Measurements from ENCODE around the gene SLK. TPM values are rescaled to one million over a fixed set of nuclear protein-coding genes. Genes with fewer than 3 reads are reported as not detected.

The SLK gene
- total RNA-seq, 4 donors from 2014 or later = 62.2 to 74.7 (median 68.0) TPM

DNA sequence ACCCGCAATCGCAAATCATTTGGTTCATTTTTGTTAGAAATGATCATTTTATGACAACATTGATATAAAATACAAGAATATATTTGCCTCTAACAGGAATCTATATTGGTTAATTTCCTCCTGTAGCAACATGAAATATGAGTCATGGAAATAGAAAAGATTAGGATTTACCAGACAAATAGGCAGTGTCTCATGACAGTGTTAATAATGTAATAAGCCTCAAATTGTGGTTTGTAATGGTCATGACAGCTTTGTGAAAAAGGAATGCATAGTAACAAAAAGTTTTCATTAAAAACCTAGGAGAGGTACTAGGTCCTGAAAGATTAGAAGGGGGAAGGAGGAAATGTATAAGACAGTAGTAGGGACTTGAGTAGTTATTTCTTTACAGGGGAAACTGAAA, 7.9 kb upstream of the SLK start:
- no peak for DNase-seq (ENCODE audit: low spot score in 2 of 2)
- TF ChIP-seq, protein P1, sequence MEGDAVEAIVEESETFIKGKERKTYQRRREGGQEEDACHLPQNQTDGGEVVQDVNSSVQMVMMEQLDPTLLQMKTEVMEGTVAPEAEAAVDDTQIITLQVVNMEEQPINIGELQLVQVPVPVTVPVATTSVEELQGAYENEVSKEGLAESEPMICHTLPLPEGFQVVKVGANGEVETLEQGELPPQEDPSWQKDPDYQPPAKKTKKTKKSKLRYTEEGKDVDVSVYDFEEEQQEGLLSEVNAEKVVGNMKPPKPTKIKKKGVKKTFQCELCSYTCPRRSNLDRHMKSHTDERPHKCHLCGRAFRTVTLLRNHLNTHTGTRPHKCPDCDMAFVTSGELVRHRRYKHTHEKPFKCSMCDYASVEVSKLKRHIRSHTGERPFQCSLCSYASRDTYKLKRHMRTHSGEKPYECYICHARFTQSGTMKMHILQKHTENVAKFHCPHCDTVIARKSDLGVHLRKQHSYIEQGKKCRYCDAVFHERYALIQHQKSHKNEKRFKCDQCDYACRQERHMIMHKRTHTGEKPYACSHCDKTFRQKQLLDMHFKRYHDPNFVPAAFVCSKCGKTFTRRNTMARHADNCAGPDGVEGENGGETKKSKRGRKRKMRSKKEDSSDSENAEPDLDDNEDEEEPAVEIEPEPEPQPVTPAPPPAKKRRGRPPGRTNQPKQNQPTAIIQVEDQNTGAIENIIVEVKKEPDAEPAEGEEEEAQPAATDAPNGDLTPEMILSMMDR (IDR thresholded peaks at IDR 0.05) = no peak
- TF ChIP-seq POLR2A (IDR thresholded peaks at IDR 0.05) (no peak), EP300 (IDR thresholded peaks at IDR 0.05) (no peak)
- Histone ChIP-seq H3K27me3 (no peaks in the 10 kb centered on the region), H3K36me3 (no peaks in the 10 kb centered on the region), H3K27ac (no peak overlapping the region), H3K9me3 (peaks cover 0 to 5% (median 0%) of the 10 kb centered on the region in 4 donors), H3K4me1 (no peaks in the 10 kb centered on the region), H3K4me3 (no peak overlapping the region)
- 93 to 95% methylated on average over 2 of the region's 2 CpGs for WGBS, 2 donors

DNA sequence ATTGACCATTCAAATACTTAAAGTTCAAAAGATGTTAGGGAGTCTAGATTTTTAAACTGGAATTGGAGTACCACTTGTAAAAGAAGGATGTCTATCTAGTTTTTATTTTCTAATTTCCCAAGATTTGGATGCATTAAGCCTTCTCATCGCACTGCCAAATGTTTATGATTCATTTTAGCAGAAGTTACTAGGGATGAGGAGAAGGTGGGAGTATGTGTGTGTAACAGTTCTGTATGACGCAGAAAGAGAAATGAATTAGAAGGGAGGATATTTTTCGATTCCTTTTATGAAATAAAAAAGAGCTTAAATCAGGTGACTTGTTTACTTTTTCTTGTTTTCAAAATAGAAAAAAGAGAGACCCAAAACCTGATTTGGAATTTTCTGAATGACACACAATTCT, 6.8 kb upstream of the SLK start:
- H3K9me3 ChIP-seq = no peaks in the 10 kb centered on the region
- no peak for DNase-seq (ENCODE audit: low spot score in 2 of 2)
- no peak overlapping the region for H3K27ac ChIP-seq
- 82 to 84% methylated on average over 3 of the region's 3 CpGs for WGBS, 2 donors
- TF ChIP-seq POLR2A (IDR thresholded peaks at IDR 0.05) (no peak), EP300 (IDR thresholded peaks at IDR 0.05) (no peak)
- TF ChIP-seq, protein P1 (IDR thresholded peaks at IDR 0.05) = no peak
- H3K4me1 ChIP-seq = no peaks in the 10 kb centered on the region
- H3K27me3 ChIP-seq = no peaks in the 10 kb centered on the region
- H3K36me3 ChIP-seq = no peaks in the 10 kb centered on the region
- no peak overlapping the region for H3K4me3 ChIP-seq

DNA sequence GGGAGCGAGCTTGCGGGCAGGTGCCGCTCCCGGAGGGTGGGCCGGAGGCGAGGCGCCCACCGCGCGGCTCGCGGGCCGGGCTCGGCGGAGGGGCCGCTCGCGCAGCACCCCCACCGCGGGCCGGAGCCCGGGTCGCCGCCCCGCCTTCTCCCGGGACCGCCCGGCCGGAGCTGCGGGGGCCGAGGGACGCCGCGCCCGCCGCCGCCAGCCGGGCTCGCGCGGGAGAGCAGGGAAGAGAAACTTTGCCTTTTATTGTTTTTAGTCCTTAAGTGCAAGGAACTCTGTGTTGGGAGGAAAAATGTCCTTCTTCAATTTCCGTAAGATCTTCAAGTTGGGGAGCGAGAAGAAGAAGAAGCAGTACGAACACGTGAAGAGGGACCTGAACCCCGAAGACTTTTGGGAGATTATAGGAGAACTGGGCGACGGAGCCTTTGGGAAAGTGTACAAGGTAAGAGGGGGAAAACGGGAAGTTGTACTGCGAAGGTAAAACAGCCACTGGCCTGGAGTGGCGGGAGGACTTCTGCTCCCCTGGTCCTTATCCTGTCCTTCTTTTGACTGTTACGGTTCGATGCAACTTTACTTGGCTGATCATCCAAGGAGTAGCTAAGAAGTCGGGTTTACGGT, 620 bp downstream of the SLK start:
- peak in 1 of 2 donors; percentile 20 for DNase-seq (ENCODE audit: low spot score in 2 of 2)
- peaks cover 0 to 40% (median 17%) of the 10 kb centered on the region in 4 donors for H3K4me1 ChIP-seq

DNA sequence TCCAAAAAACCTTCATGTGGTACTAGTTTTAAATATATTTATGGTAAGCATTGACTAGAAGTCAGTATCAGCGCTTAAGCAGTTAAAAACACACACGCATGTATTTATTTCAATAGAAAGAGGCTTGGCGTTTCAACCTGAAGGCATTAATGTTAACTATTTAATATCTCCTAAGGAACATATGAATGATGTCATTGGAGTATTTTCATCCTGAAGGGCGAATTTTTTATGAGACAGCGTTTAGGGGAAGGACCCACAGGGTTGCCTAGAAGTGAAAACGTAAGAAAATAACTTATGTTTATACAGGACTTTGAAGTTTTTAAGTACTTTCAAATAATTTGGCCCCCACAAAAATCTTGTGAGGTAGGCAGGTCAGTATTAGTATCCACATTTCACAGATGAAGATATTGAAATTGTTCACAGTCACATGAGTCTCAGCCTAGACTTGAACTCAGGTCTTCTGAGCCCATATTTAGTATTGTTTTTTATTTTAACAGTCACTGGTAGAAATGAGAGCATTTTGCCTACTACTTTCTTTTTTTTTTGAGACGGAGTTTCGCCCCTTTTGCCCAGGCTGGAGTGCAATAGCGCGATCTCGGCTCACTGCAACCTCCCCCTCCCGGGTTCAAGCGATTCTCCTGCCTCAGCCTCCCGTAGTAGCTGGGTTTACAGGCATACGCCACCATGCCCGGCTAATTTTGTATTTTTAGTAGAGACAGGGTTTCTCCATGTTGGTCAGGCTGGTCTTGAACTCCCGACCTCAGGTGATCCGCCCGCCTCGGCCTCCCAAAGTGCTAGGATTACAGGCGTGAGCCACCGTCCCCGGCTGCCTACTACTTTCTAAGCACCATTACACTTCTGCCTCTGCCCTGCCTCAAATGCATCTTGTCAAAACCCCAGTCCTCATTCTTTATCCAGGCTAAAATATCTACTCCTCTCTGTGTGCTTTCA, 1.8 kb downstream of the SLK start:
- H3K9me3 ChIP-seq = no peaks in the 10 kb centered on the region
- H3K36me3 ChIP-seq = no peaks in the 10 kb centered on the region
- TF ChIP-seq, protein P1 (IDR thresholded peaks at IDR 0.05) = no peak
- TF ChIP-seq POLR2A (IDR thresholded peaks at IDR 0.05) (no peak), EP300 (IDR thresholded peaks at IDR 0.05) (no peak)
- 56 to 62% methylated on average over 23 of the region's 23 CpGs for WGBS, 2 donors
- H3K4me1 ChIP-seq = peaks cover 0 to 46% (median 19%) of the 10 kb centered on the region in 4 donors
- H3K4me3 ChIP-seq = peak overlapping the region; percentile 75 to 99 (median 94)
- no peaks in the 10 kb centered on the region for H3K27me3 ChIP-seq
- H3K27ac ChIP-seq = peak overlapping the region in 1 of 4 donors; percentile 99
- no peak for DNase-seq (ENCODE audit: low spot score in 2 of 2)

More for the DNA sequence above, 620 bp downstream of the SLK start:
- H3K9me3 ChIP-seq = no peaks in the 10 kb centered on the region
- WGBS, 2 donors = 0 to 1% methylated on average over 33 to 39 of the region's 55 CpGs
- TF ChIP-seq, protein P1 (IDR thresholded peaks at IDR 0.05) = no peak
- no peak for TF ChIP-seq POLR2A (IDR thresholded peaks at IDR 0.05)
- peak in 1 of 2 donors; percentile 22 for TF ChIP-seq EP300 (IDR thresholded peaks at IDR 0.05)
- H3K36me3 ChIP-seq = no peaks in the 10 kb centered on the region
- peak overlapping the region; percentile 75 to 99 (median 94) for H3K4me3 ChIP-seq
- H3K27ac ChIP-seq = peak overlapping the region; percentile 90 to 99 (median 98)
- no peaks in the 10 kb centered on the region for H3K27me3 ChIP-seq

Data from tibial nerve (tissue), 4 donors.